ENCODE data around the gene CNPY4. TPM values are rescaled to one million over a fixed set of nuclear protein-coding genes. Genes with fewer than 3 reads are reported as not detected.

Gene CNPY4
- total RNA-seq, 1 experiment from 2014 or later, result 30.0 TPM

Other genes starting within 250 kb of the CNPY4 start
- gene OR2AE1, start 242.6 kb upstream of the CNPY4 start, total RNA-seq (2014; rRNA removed; shearing (Covaris generic)), result not detected in 2 replicates
- 10.0 and 12.9 TPM in 2 replicates for gene TRIM4, start 200.1 kb upstream of the CNPY4 start, total RNA-seq (2014; rRNA removed; shearing (Covaris generic))
- gene GJC3, start 190.0 kb upstream of the CNPY4 start, total RNA-seq (2014; rRNA removed; shearing (Covaris generic)), result not detected in 2 replicates
- gene AZGP1, start 143.6 kb upstream of the CNPY4 start, total RNA-seq (2014; rRNA removed; shearing (Covaris generic)), result 1.1 TPM in 1 of 2 replicates, not detected in the other
- 13.8 and 19.4 TPM in 2 replicates for gene ZKSCAN1, start 104.0 kb upstream of the CNPY4 start, total RNA-seq (2014; rRNA removed; shearing (Covaris generic))
- gene ZSCAN21, start 69.9 kb upstream of the CNPY4 start, total RNA-seq (2014; rRNA removed; shearing (Covaris generic)), result 12.2 and 23.1 TPM in 2 replicates
- gene ZNF3, start 37.9 kb upstream of the CNPY4 start, total RNA-seq (2014; rRNA removed; shearing (Covaris generic)), result 29.9 and 38.7 TPM in 2 replicates
- 100 and 151 TPM in 2 replicates for gene COPS6, start 30.7 kb upstream of the CNPY4 start, total RNA-seq (2014; rRNA removed; shearing (Covaris generic))
- 356 and 361 TPM in 2 replicates for gene MCM7, start 18.2 kb upstream of the CNPY4 start, total RNA-seq (2014; rRNA removed; shearing (Covaris generic))
- gene AP4M1, start 18.0 kb upstream of the CNPY4 start, total RNA-seq (2014; rRNA removed; shearing (Covaris generic)), result 19.7 and 34.3 TPM in 2 replicates
- gene TAF6, start 276 bp upstream of the CNPY4 start, total RNA-seq (2014; rRNA removed; shearing (Covaris generic)), result 26.6 and 45.6 TPM in 2 replicates
- gene MBLAC1, start 7.3 kb downstream of the CNPY4 start, total RNA-seq (2014; rRNA removed; shearing (Covaris generic)), result 1.7 and 2.9 TPM in 2 replicates
- 97.5 and 231 TPM in 2 replicates for gene LAMTOR4, start 29.3 kb downstream of the CNPY4 start, total RNA-seq (2014; rRNA removed; shearing (Covaris generic))
- gene TRAPPC14, start 39.1 kb downstream of the CNPY4 start, total RNA-seq (2014; rRNA removed; shearing (Covaris generic)), result 9.0 and 14.4 TPM in 2 replicates
- gene GAL3ST4, start 49.0 kb downstream of the CNPY4 start, total RNA-seq (2014; rRNA removed; shearing (Covaris generic)), result 0.81 TPM in 1 of 2 replicates, not detected in the other
- 8.8 and 9.0 TPM in 2 replicates for gene GPC2, start 57.7 kb downstream of the CNPY4 start, total RNA-seq (2014; rRNA removed; shearing (Covaris generic))
- 0.68 and 3.3 TPM in 2 replicates for gene STAG3, start 58.3 kb downstream of the CNPY4 start, total RNA-seq (2014; rRNA removed; shearing (Covaris generic))
- not detected in 2 replicates for gene PVRIG, start 100.3 kb downstream of the CNPY4 start, total RNA-seq (2014; rRNA removed; shearing (Covaris generic))
- gene SPDYE3, start 188.1 kb downstream of the CNPY4 start, total RNA-seq (2014; rRNA removed; shearing (Covaris generic)), result not detected in 2 replicates
- gene PILRB, start 238.5 kb downstream of the CNPY4 start, total RNA-seq (2014; rRNA removed; shearing (Covaris generic)), result 14.7 and 21.5 TPM in 2 replicates